ENCODE results near the gene PLD5. TPM values are rescaled to one million over a fixed set of nuclear protein-coding genes. Genes with fewer than 3 reads are reported as not detected.
"Not testable (repeated sequence)": the region's sequence is repeated elsewhere in the genome, so short reads cannot be mapped to it uniquely, and the experiment has no call there.

The PLD5 gene
- total and polyA plus RNA-seq, 3 experiments from 2014 or later = not detected

- Mint-ChIP-seq H3K9me3 (no peaks in the 10 kb centered on the region), H3K27me3 (no peaks in the 10 kb centered on the region), H3K4me3 (no peak overlapping the region), H3K27ac (no peak overlapping the region), H3K36me3 (no peaks in the 10 kb centered on the region), H3K4me1 (no peaks in the 10 kb centered on the region)
- Histone ChIP-seq H3K27ac (ENCODE audit: low read depth, low read length) (no peak overlapping the region), H3K4me1 (ENCODE audit: insufficient read depth, low read length) (no peaks in the 10 kb centered on the region), H3K9me3 (ENCODE audit: low read length) (no peaks in the 10 kb centered on the region), H3K4me3 (ENCODE audit: low read length) (no peak overlapping the region), H3K36me3 (ENCODE audit: insufficient read depth, low read length) (no peaks in the 10 kb centered on the region), H3K27me3 (ENCODE audit: insufficient read depth, low read length, poor library complexity, severe bottlenecking) (no peaks in the 10 kb centered on the region)
- no peak for DNase-seq
- ChIA-PET POLR2A (no interaction called here), CTCF (no interaction called here)
These were observed 55.7 kb downstream of the PLD5 start for GRCh38 chr1:242468784-242469183.

- CTCF ChIA-PET = no interaction called here
- Histone ChIP-seq H3K9me3 (ENCODE audit: low read length) (no peaks in the 10 kb centered on the region), H3K4me1 (ENCODE audit: insufficient read depth, low read length) (no peaks in the 10 kb centered on the region), H3K27ac (ENCODE audit: low read depth, low read length) (no peak overlapping the region), H3K4me3 (ENCODE audit: low read length) (no peak overlapping the region), H3K27me3 (ENCODE audit: insufficient read depth, low read length, poor library complexity, severe bottlenecking) (no peaks in the 10 kb centered on the region), H3K36me3 (ENCODE audit: insufficient read depth, low read length) (no peaks in the 10 kb centered on the region)
- Mint-ChIP-seq H3K9me3 (no peaks in the 10 kb centered on the region), H3K4me1 (no peaks in the 10 kb centered on the region), H3K27ac (peak overlapping the region in 1 of 8 donors; percentile 36), H3K4me3 (no peak overlapping the region), H3K27me3 (no peaks in the 10 kb centered on the region), H3K36me3 (no peaks in the 10 kb centered on the region)
- DNase-seq = no peak
- POLR2A ChIA-PET = no interaction called here
These were observed 56.8 kb downstream of the PLD5 start for GRCh38 chr1:242467556-242468145.

- Mint-ChIP-seq H3K36me3 (no peaks in the 10 kb centered on the region), H3K4me1 (no peaks in the 10 kb centered on the region), H3K4me3 (no peak overlapping the region), H3K9me3 (peaks cover 0 to 2% (median 0%) of the 10 kb centered on the region in 5 donors), H3K27me3 (peaks cover 0 to 1% of the 10 kb centered on the region in 2 donors), H3K27ac (no peak overlapping the region)
- ChIA-PET POLR2A (no interaction called here), CTCF (no interaction called here)
- H3K27ac ChIP-seq (ENCODE audit: low read depth, low read length) = no peak overlapping the region
- H3K27me3 ChIP-seq (ENCODE audit: insufficient read depth, low read length, poor library complexity, severe bottlenecking) = no peaks in the 10 kb centered on the region
- H3K4me1 ChIP-seq (ENCODE audit: insufficient read depth, low read length) = no peaks in the 10 kb centered on the region
- no peaks in the 10 kb centered on the region for H3K9me3 ChIP-seq (ENCODE audit: low read length)
- H3K4me3 ChIP-seq (ENCODE audit: low read length) = no peak overlapping the region
- no peaks in the 10 kb centered on the region for H3K36me3 ChIP-seq (ENCODE audit: insufficient read depth, low read length)
- DNase-seq = no peak
These were observed 61.6 kb downstream of the PLD5 start for GRCh38 chr1:242462867-242463266.

GRCh38 chr1:242459740-242460139 is 64.8 kb downstream of the PLD5 start:
- H3K9me3 Mint-ChIP-seq; H3K4me3 Mint-ChIP-seq; H3K4me1 ChIP-seq (ENCODE audit: insufficient read depth, low read length); H3K27me3 ChIP-seq (ENCODE audit: insufficient read depth, low read length, poor library complexity, severe bottlenecking); H3K36me3 Mint-ChIP-seq; H3K36me3 ChIP-seq (ENCODE audit: insufficient read depth, low read length); H3K9me3 ChIP-seq (ENCODE audit: low read length); H3K27ac ChIP-seq (ENCODE audit: low read depth, low read length); H3K4me3 ChIP-seq (ENCODE audit: low read length); POLR2A ChIA-PET; CTCF ChIA-PET; DNase-seq; H3K4me1 Mint-ChIP-seq; H3K27ac Mint-ChIP-seq: not testable (repeated sequence)
- H3K27me3 Mint-ChIP-seq = peaks cover 0 to 19% of the 10 kb centered on the region in 2 donors

- Histone ChIP-seq H3K9me3 (ENCODE audit: low read length) (no peaks in the 10 kb centered on the region), H3K36me3 (ENCODE audit: insufficient read depth, low read length) (no peaks in the 10 kb centered on the region), H3K4me3 (ENCODE audit: low read length) (no peak overlapping the region), H3K4me1 (ENCODE audit: insufficient read depth, low read length) (no peaks in the 10 kb centered on the region), H3K27ac (ENCODE audit: low read depth, low read length) (no peak overlapping the region), H3K27me3 (ENCODE audit: insufficient read depth, low read length, poor library complexity, severe bottlenecking) (no peaks in the 10 kb centered on the region)
- no peak overlapping the region for H3K4me3 Mint-ChIP-seq
- H3K36me3 Mint-ChIP-seq = no peaks in the 10 kb centered on the region
- H3K27me3 Mint-ChIP-seq = peaks cover under 1 to 19% of the 10 kb centered on the region in 2 donors
- no peaks in the 10 kb centered on the region for H3K4me1 Mint-ChIP-seq
- POLR2A ChIA-PET = no interaction called here
- CTCF ChIA-PET = no interaction called here
- DNase-seq = no peak
- no peaks in the 10 kb centered on the region for H3K9me3 Mint-ChIP-seq
- H3K27ac Mint-ChIP-seq = no peak overlapping the region
These were observed 67.7 kb downstream of the PLD5 start for GRCh38 chr1:242456726-242457269.

GRCh38 chr1:242455052-242455361 is 69.5 kb downstream of the PLD5 start:
- Mint-ChIP-seq H3K4me1 (no peaks in the 10 kb centered on the region), H3K27me3 (peaks cover 3 to 19% of the 10 kb centered on the region in 2 donors), H3K4me3 (no peak overlapping the region), H3K27ac (no peak overlapping the region), H3K9me3 (no peaks in the 10 kb centered on the region), H3K36me3 (no peaks in the 10 kb centered on the region)
- Histone ChIP-seq H3K27ac (ENCODE audit: low read depth, low read length) (no peak overlapping the region), H3K36me3 (ENCODE audit: insufficient read depth, low read length) (no peaks in the 10 kb centered on the region), H3K4me3 (ENCODE audit: low read length) (no peak overlapping the region), H3K4me1 (ENCODE audit: insufficient read depth, low read length) (no peaks in the 10 kb centered on the region), H3K27me3 (ENCODE audit: insufficient read depth, low read length, poor library complexity, severe bottlenecking) (no peaks in the 10 kb centered on the region), H3K9me3 (ENCODE audit: low read length) (no peaks in the 10 kb centered on the region)
- POLR2A ChIA-PET = no interaction called here
- DNase-seq = no peak
- CTCF ChIA-PET = interaction anchor here (0.6 to 1.5 kb wide), 3 partner anchors 10 to 873 kb away, joined by 3 read pairs; no protein-coding TSS in a partner anchor

- Histone ChIP-seq H3K27ac (ENCODE audit: low read depth, low read length) (no peak overlapping the region), H3K36me3 (ENCODE audit: insufficient read depth, low read length) (no peaks in the 10 kb centered on the region), H3K4me1 (ENCODE audit: insufficient read depth, low read length) (no peaks in the 10 kb centered on the region), H3K27me3 (ENCODE audit: insufficient read depth, low read length, poor library complexity, severe bottlenecking) (no peaks in the 10 kb centered on the region), H3K4me3 (ENCODE audit: low read length) (no peak overlapping the region), H3K9me3 (ENCODE audit: low read length) (no peaks in the 10 kb centered on the region)
- DNase-seq = no peak
- CTCF ChIA-PET = interaction anchor here (0.6 to 1.5 kb wide), 3 partner anchors 9 to 873 kb away, joined by 3 read pairs; no protein-coding TSS in a partner anchor
- H3K4me3 Mint-ChIP-seq = no peak overlapping the region
- H3K27me3 Mint-ChIP-seq = peaks cover 3 to 19% of the 10 kb centered on the region in 2 donors
- H3K36me3 Mint-ChIP-seq = no peaks in the 10 kb centered on the region
- H3K27ac Mint-ChIP-seq = no peak overlapping the region
- no peaks in the 10 kb centered on the region for H3K4me1 Mint-ChIP-seq
- POLR2A ChIA-PET = no interaction called here
- no peaks in the 10 kb centered on the region for H3K9me3 Mint-ChIP-seq
These were observed 70.0 kb downstream of the PLD5 start for GRCh38 chr1:242454262-242455051.

- no peak for DNase-seq
- Mint-ChIP-seq H3K36me3 (no peaks in the 10 kb centered on the region), H3K4me1 (no peaks in the 10 kb centered on the region), H3K9me3 (no peaks in the 10 kb centered on the region), H3K4me3 (no peak overlapping the region), H3K27me3 (peaks cover 5 to 17% of the 10 kb centered on the region in 2 donors), H3K27ac (no peak overlapping the region)
- Histone ChIP-seq H3K36me3 (ENCODE audit: insufficient read depth, low read length) (no peaks in the 10 kb centered on the region), H3K9me3 (ENCODE audit: low read length) (no peaks in the 10 kb centered on the region), H3K4me3 (ENCODE audit: low read length) (no peak overlapping the region), H3K27me3 (ENCODE audit: insufficient read depth, low read length, poor library complexity, severe bottlenecking) (no peaks in the 10 kb centered on the region), H3K4me1 (ENCODE audit: insufficient read depth, low read length) (no peaks in the 10 kb centered on the region), H3K27ac (ENCODE audit: low read depth, low read length) (no peak overlapping the region)
- ChIA-PET POLR2A (no interaction called here), CTCF (no interaction called here)
These were observed 71.9 kb downstream of the PLD5 start for GRCh38 chr1:242452573-242452972.

Measured in CD8-positive, alpha-beta memory T cell (primary cell).